ENCODE data around the gene PHF2. TPM values are rescaled to one million over a fixed set of nuclear protein-coding genes. Genes with fewer than 3 reads are reported as not detected.

Gene PHF2
- total RNA-seq, 1 experiment from 2014 or later, result 17.4 TPM

DNA sequence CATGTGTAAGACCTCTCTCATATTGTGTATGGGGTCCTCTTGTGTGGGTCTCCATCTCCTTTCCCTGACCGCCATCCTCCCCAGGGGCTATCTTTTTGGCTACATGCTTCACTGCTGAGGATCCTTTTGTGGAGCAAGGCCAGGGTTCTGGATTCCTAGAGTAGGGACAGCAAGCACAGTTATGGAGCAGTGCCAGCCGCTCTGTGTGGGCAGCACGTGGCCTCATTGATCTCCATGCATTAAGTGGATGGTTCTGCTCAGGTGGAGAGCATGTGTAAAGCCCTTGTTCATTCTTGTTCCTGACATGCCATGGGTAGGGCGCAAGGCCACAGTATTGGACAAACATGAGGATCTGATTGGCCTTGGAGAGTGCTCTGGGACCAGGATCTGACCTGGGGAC lies 8.9 kb downstream of the PHF2 start:
- no peak overlapping the region for H2BK15ac ChIP-seq (ENCODE audit: low read depth, low read length)
- peaks cover 8% of the 10 kb centered on the region for H3K79me1 ChIP-seq (ENCODE audit: insufficient read depth, low read depth, low read length, poor library complexity, severe bottlenecking)
- Mint-ChIP-seq H3K27ac (peak overlapping the region in 1 of 3 experiments; percentile 73; a peak in 2 of 7 replicates), H3K4me3 (no peak overlapping the region), H3K27me3 (ENCODE audit: low read depth) (no peaks in the 10 kb centered on the region), H3K36me3 (ENCODE audit: insufficient read depth in 1 of 3, low read depth in 3 of 3) (no peaks in the 10 kb centered on the region; a peak in 2 of 7 replicates), H3K9me3 (peaks cover 0 to 5% of the 10 kb centered on the region in 2 experiments; a peak in 1 of 5 replicates), H3K4me1 (peaks cover 29 to 34% of the 10 kb centered on the region in 2 experiments)
- H3K9ac ChIP-seq (ENCODE audit: extremely low read depth, insufficient read length, low read length), result no peak overlapping the region
- H2BK20ac ChIP-seq (ENCODE audit: low read depth, low read length, poor library complexity, severe bottlenecking), result no peak overlapping the region
- H3K4ac ChIP-seq (ENCODE audit: low read depth, low read length), result no peak overlapping the region
- H3K27me3 ChIP-seq (ENCODE audit: insufficient read depth, low read length), result no peaks in the 10 kb centered on the region
- peaks cover 4% of the 10 kb centered on the region; the same call in 1 of the 2 replicates for H3K79me2 ChIP-seq (ENCODE audit: insufficient read depth, low read length)
- no peak overlapping the region for H2BK5ac ChIP-seq (ENCODE audit: insufficient read length, low read length)
- H3K4me2 ChIP-seq (ENCODE audit: insufficient read depth, insufficient read length, low read length), result no peak overlapping the region
- H2BK120ac ChIP-seq (ENCODE audit: low read depth, low read length, poor library complexity, severe bottlenecking), result no peak overlapping the region
- H3K23me2 ChIP-seq (ENCODE audit: insufficient read length, low read depth, low read length, poor library complexity, severe bottlenecking), result no peaks in the 10 kb centered on the region
- H3K4me1 ChIP-seq (ENCODE audit: insufficient read depth, low read length), result peaks cover 4% of the 10 kb centered on the region; the same call in 1 of the 2 replicates
- H3K18ac ChIP-seq (ENCODE audit: insufficient read length, low read depth, low read length), result no peak overlapping the region
- no peak for DNase-seq
- no peaks in the 10 kb centered on the region for H4K20me1 ChIP-seq (ENCODE audit: control insufficient read depth, insufficient read depth, insufficient read length)
- H2AK5ac ChIP-seq (ENCODE audit: insufficient read length, low read length), result no peak overlapping the region
- H3T11ph ChIP-seq (ENCODE audit: low read length), result no peak overlapping the region
- no peak overlapping the region for H3K14ac ChIP-seq (ENCODE audit: insufficient read depth, low read length)
- no peak overlapping the region for H2AFZ ChIP-seq (ENCODE audit: low read length)
- no peak overlapping the region for H3K23ac ChIP-seq (ENCODE audit: insufficient read length, low read depth, low read length)
- no peak overlapping the region for H4K8ac ChIP-seq (replicated peaks; ENCODE audit: insufficient read length, low read depth, low read length)
- no peak overlapping the region for H3K56ac ChIP-seq (ENCODE audit: insufficient read length, low read depth, low read length)
- WGBS (ENCODE audit: extremely low coverage, insufficient read length, low lambda C conversion rate), result no CpG with 5 or more reads among the region's 4 CpGs
- H4K91ac ChIP-seq (ENCODE audit: insufficient read length, low read depth, low read length), result no peak overlapping the region
- no peak overlapping the region for H2BK12ac ChIP-seq (ENCODE audit: insufficient read length, low read depth, low read length)
- H4K5ac ChIP-seq (ENCODE audit: insufficient read length, low read depth, low read length), result no peak overlapping the region
- H3K9me3 ChIP-seq (ENCODE audit: control insufficient read depth, low read depth, low read length), result no peaks in the 10 kb centered on the region
- no peak overlapping the region for H3K27ac ChIP-seq (ENCODE audit: insufficient read length, low read depth, low read length)
- TF ChIP-seq, protein P1, sequence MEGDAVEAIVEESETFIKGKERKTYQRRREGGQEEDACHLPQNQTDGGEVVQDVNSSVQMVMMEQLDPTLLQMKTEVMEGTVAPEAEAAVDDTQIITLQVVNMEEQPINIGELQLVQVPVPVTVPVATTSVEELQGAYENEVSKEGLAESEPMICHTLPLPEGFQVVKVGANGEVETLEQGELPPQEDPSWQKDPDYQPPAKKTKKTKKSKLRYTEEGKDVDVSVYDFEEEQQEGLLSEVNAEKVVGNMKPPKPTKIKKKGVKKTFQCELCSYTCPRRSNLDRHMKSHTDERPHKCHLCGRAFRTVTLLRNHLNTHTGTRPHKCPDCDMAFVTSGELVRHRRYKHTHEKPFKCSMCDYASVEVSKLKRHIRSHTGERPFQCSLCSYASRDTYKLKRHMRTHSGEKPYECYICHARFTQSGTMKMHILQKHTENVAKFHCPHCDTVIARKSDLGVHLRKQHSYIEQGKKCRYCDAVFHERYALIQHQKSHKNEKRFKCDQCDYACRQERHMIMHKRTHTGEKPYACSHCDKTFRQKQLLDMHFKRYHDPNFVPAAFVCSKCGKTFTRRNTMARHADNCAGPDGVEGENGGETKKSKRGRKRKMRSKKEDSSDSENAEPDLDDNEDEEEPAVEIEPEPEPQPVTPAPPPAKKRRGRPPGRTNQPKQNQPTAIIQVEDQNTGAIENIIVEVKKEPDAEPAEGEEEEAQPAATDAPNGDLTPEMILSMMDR (conservative IDR thresholded peaks at IDR 0.05), result no peak

Data from H9 (cell line).